Naive thymus-derived CD4-positive, alpha-beta T cell (primary cell): ENCODE results near the gene ZSCAN26. TPM values are rescaled to one million over a fixed set of nuclear protein-coding genes. Genes with fewer than 3 reads are reported as not detected.

Experiments
- ATAC-seq: fragments of 150-1000 bp; cut with Tn5 transposase; 2 replicates; pipeline ENCODE4 v1.10.0; 2021; ENCODE audit warnings: mild to moderate bottlenecking, moderate library complexity
- CTCF ChIA-PET: fragments of 350-600 bp; sonication (Branson Sonifier 250); formaldehyde crosslinking; loops from one replicate; lab custom pipeline; 2021; ENCODE audit warnings: antibody characterized with exemption; lab: Charles Lee
- POLR2A ChIA-PET: fragments of 350-600 bp; sonication (Branson Sonifier 250); formaldehyde crosslinking; loops from one replicate; lab custom pipeline; 2021; ENCODE audit warnings: antibody characterized with exemption, inconsistent platforms; lab: Charles Lee
- DNase-seq, 9 donors: peaks; one replicate each; pipeline versions ENCODE4 v3.0.0 to v3.0.0-alpha.2; 2020 to 2022; ENCODE audit warnings: mixed read lengths in 1 of 9
- H3K27ac ChIP-seq: one replicate; pipeline ENCODE4 v1.7.0; 2013; ENCODE audit warnings: mild to moderate bottlenecking, low read depth, low read length, moderate library complexity
- H3K27me3 ChIP-seq, 2 donors: one replicate each; pipeline ENCODE4 v1.7.0; 2013; ENCODE audit warnings: low read length in 2 of 2, mild to moderate bottlenecking in 2 of 2, moderate library complexity in 2 of 2; ENCODE audit not compliant: control insufficient read depth in 2 of 2, insufficient read depth in 2 of 2
- H3K36me3 ChIP-seq, 3 experiments: 1 replicate in 2 of 3; 2 replicates in 1 of 3; pipeline ENCODE4 v1.7.0; 2013; ENCODE audit warnings: low read length in 3 of 3, mild to moderate bottlenecking in 3 of 3, moderate library complexity in 1 of 3; ENCODE audit not compliant: insufficient read depth in 3 of 3, control insufficient read depth in 2 of 3
- H3K4me1 ChIP-seq, 2 donors: one replicate each; pipeline ENCODE4 v1.7.0; 2013; ENCODE audit warnings: low read length in 2 of 2, mild to moderate bottlenecking in 2 of 2, moderate library complexity in 1 of 2; ENCODE audit not compliant: control insufficient read depth in 2 of 2, insufficient read depth in 2 of 2
- H3K4me3 ChIP-seq: 2 replicates; pipeline ENCODE4 v1.7.0; 2013; ENCODE audit warnings: mild to moderate bottlenecking, low read length
- H3K9me3 ChIP-seq, 3 experiments: 1 replicate in 2 of 3; 2 replicates in 1 of 3; pipeline ENCODE4 v1.7.0; 2013; ENCODE audit warnings: low read length in 3 of 3; ENCODE audit not compliant: control insufficient read depth in 2 of 3
- H3K27ac Mint-ChIP-seq, 9 donors: one replicate each; pipeline ENCODE4 v1.8.0; 2020 to 2022; ENCODE audit warnings: mixed read lengths in 9 of 9, mild to moderate bottlenecking in 8 of 9, moderate library complexity in 5 of 9, inconsistent platforms in 2 of 9
- H3K27me3 Mint-ChIP-seq, 5 donors: one replicate each; pipeline ENCODE4 v1.8.0; 2021 to 2022; ENCODE audit warnings: mixed read lengths in 5 of 5, mild to moderate bottlenecking in 1 of 5
- H3K36me3 Mint-ChIP-seq, 5 donors: one replicate each; pipeline ENCODE4 v1.8.0; 2020 to 2022; ENCODE audit warnings: mixed read lengths in 5 of 5, mild to moderate bottlenecking in 3 of 5, inconsistent platforms in 1 of 5
- H3K4me1 Mint-ChIP-seq, 7 donors: one replicate each; pipeline ENCODE4 v1.8.0; 2020 to 2022; ENCODE audit warnings: mixed read lengths in 7 of 7, mild to moderate bottlenecking in 3 of 7, inconsistent platforms in 1 of 7
- H3K4me3 Mint-ChIP-seq, 10 donors: one replicate each; pipeline ENCODE4 v1.8.0; 2020 to 2022; ENCODE audit warnings: mild to moderate bottlenecking in 10 of 10, mixed read lengths in 10 of 10, moderate library complexity in 6 of 10, inconsistent platforms in 2 of 10
- H3K9me3 Mint-ChIP-seq, 11 donors: one replicate each; pipeline ENCODE4 v1.8.0; 2020 to 2022; ENCODE audit warnings: mixed read lengths in 11 of 11, mild to moderate bottlenecking in 4 of 11, inconsistent platforms in 1 of 11, moderate library complexity in 1 of 11
- intact Hi-C, 2 donors: fragments of 100-400 bp; cut with micrococcal nuclease; formaldehyde crosslinking; loops; one replicate each; pipeline ENCODE4 v1.15.1; 2023
- polyA plus RNA-seq, 2 donors: library from polyadenylated mRNA; unstranded; fragments of 300-500 nt; fragmentation: Illumina TruSeq; gene quantifications; one replicate each; pipeline ENCODE4 v1.2.3, GENCODE V29; 2021
- total RNA-seq, 6 experiments: library from RNA in 5 of 6; stranded (reverse) in 5 of 6; gene quantifications; 1 replicate in 5 of 6; 2 replicates in 1 of 6; pipeline ENCODE4 v1.2.3 and lab custom pipeline; 2021 to 2026

ZSCAN26 gene
- total and polyA plus RNA-seq, 7 experiments from 2014 or later, result 8.0 to 27.8 (median 15.5) TPM

GRCh38 chr6:28252009-28252975 is 14.7 kb upstream of the ZSCAN26 start, which contains the start of gene ZKSCAN4:
ZKSCAN4 (minus strand) TSS chr6:28252269; CDS start chr6:28251980, 289 bp downstream.
- peaks cover 0 to 4% (median 0%) of the 10 kb centered on the region in 5 donors for H3K27me3 Mint-ChIP-seq
- intact Hi-C loops, result loop anchor here (1.0 to 5.0 kb wide), 20 partner anchors 15 to 774 kb away; partner anchors contain the start of genes ZKSCAN8 (in 2 of the 2), ZNF165 (in 2 of the 2), ZSCAN23 (in 2 of the 2) and ZSCAN26 (in 2 of the 2)
- peak within 1 kb of the TSS; percentile 84 to 100 (median 98) for H3K4me3 Mint-ChIP-seq
- H3K27ac Mint-ChIP-seq, result peak within 1 kb of the TSS; percentile 85 to 98 (median 92)
- Histone ChIP-seq H3K27me3 (no peaks in the 10 kb centered on the region), H3K4me1 (peaks cover 14 to 18% of the 10 kb centered on the region in 2 donors), H3K36me3 (peaks cover 0 to 20% (median 0%) of the 10 kb centered on the region in 3 experiments), H3K9me3 (no peaks in the 10 kb centered on the region), H3K4me3 (peak within 1 kb of the TSS; percentile 100), H3K27ac (peak within 1 kb of the TSS; percentile 55)
- peak; percentile 44 to 86 (median 78) for DNase-seq
- H3K9me3 Mint-ChIP-seq, result peaks cover 0 to 7% (median 0%) of the 10 kb centered on the region in 11 donors
- H3K4me1 Mint-ChIP-seq, result peaks cover 21 to 53% (median 39%) of the 10 kb centered on the region in 7 donors
- H3K36me3 Mint-ChIP-seq, result peaks cover 4 to 11% (median 7%) of the 10 kb centered on the region in 5 donors
- ChIA-PET CTCF (interaction anchor here (1.0 to 1.2 kb wide), 3 partner anchors 15 to 103 kb away, joined by 3 to 7 read pairs (median 3); partner anchors contain the start of gene ZSCAN26), POLR2A (interaction anchor here (0.6 to 8.3 kb wide), 14 partner anchors 12 to 171 kb away, joined by 3 to 86 read pairs (median 4); partner anchors contain the start of genes ZKSCAN3, ZKSCAN8, ZSCAN16 and ZSCAN26)
- peak; percentile 96 for ATAC-seq

GRCh38 chr6:28254121-28254519 is 12.8 kb upstream of the ZSCAN26 start:
- Histone ChIP-seq H3K9me3 (peaks cover 0 to 2% (median 0%) of the 10 kb centered on the region in 3 experiments), H3K27ac (no peak overlapping the region), H3K36me3 (peaks cover 0 to 3% (median 0%) of the 10 kb centered on the region in 3 experiments), H3K27me3 (no peaks in the 10 kb centered on the region), H3K4me1 (peaks cover 14 to 18% of the 10 kb centered on the region in 2 donors), H3K4me3 (no peak overlapping the region)
- Mint-ChIP-seq H3K4me1 (peaks cover 16 to 45% (median 30%) of the 10 kb centered on the region in 7 donors), H3K27ac (no peak overlapping the region), H3K4me3 (no peak overlapping the region), H3K27me3 (peaks cover 0 to 5% (median 0%) of the 10 kb centered on the region in 5 donors), H3K36me3 (peaks cover 0 to 9% (median 4%) of the 10 kb centered on the region in 5 donors), H3K9me3 (peaks cover 0 to 12% (median 5%) of the 10 kb centered on the region in 11 donors)
- no peak for DNase-seq
- ChIA-PET POLR2A (interaction anchor here (1.2 to 8.3 kb wide), 3 partner anchors 13 to 116 kb away, joined by 5 to 86 read pairs (median 5); partner anchors contain the start of genes ZKSCAN8 and ZSCAN26), CTCF (interaction anchor here (0.7 kb wide), 1 partner anchor 111 kb away, joined by 3 read pairs; no protein-coding TSS in a partner anchor)
- intact Hi-C loops, result loop anchor here in 1 of 2 donors (5.0 kb wide), 1 partner anchor 83 kb away; the partner anchor contains the start of gene ZSCAN31
- ATAC-seq, result no peak

- peaks cover 0 to 16% (median 4%) of the 10 kb centered on the region in 5 donors for H3K27me3 Mint-ChIP-seq
- peaks cover 0 to 10% (median 4%) of the 10 kb centered on the region in 5 donors for H3K36me3 Mint-ChIP-seq
- Histone ChIP-seq H3K4me3 (no peak overlapping the region), H3K27me3 (no peaks in the 10 kb centered on the region), H3K27ac (no peak overlapping the region), H3K4me1 (peaks cover 7 to 8% of the 10 kb centered on the region in 2 donors), H3K36me3 (peaks cover 0 to under 1% (median 0%) of the 10 kb centered on the region in 3 experiments), H3K9me3 (peaks cover 0 to 8% (median 0%) of the 10 kb centered on the region in 3 experiments)
- no peak overlapping the region for H3K4me3 Mint-ChIP-seq
- intact Hi-C loops, result no loop called here
- DNase-seq, result no peak
- H3K27ac Mint-ChIP-seq, result no peak overlapping the region
- ATAC-seq, result no peak
- peaks cover 8 to 20% (median 14%) of the 10 kb centered on the region in 7 donors for H3K4me1 Mint-ChIP-seq
- CTCF ChIA-PET, result no interaction called here
- POLR2A ChIA-PET, result no interaction called here
- H3K9me3 Mint-ChIP-seq, result peaks cover 0 to 24% (median 8%) of the 10 kb centered on the region in 11 donors
Measured at GRCh38 chr6:28257042-28257441, 9.9 kb upstream of the ZSCAN26 start.

GRCh38 chr6:28258877-28259777 is 7.8 kb upstream of the ZSCAN26 start, which contains the start of gene NKAPL:
NKAPL (plus strand) TSS chr6:28259297; CDS start chr6:28259372, 75 bp downstream.
- H3K36me3 ChIP-seq, result no peaks in the 10 kb centered on the region
- H3K9me3 ChIP-seq, result peaks cover 0 to 8% (median 0%) of the 10 kb centered on the region in 3 experiments
- ChIA-PET POLR2A (no interaction called here), CTCF (interaction anchor here (0.7 to 1.6 kb wide), 2 partner anchors 24 to 117 kb away, joined by 3 to 4 read pairs; no protein-coding TSS in a partner anchor)
- H3K4me1 ChIP-seq, result peaks cover 0 to 4% of the 10 kb centered on the region in 2 donors
- Mint-ChIP-seq H3K27me3 (peaks cover 0 to 16% (median 6%) of the 10 kb centered on the region in 5 donors), H3K36me3 (peaks cover 0 to 10% (median 4%) of the 10 kb centered on the region in 5 donors), H3K27ac (peak within 1 kb of the TSS in 4 of 9 donors; percentile 28 to 81 (median 43)), H3K4me3 (peak within 1 kb of the TSS in 8 of 10 donors; percentile 16 to 75 (median 52)), H3K9me3 (peaks cover 0 to 24% (median 8%) of the 10 kb centered on the region in 11 donors), H3K4me1 (peaks cover 0 to 14% (median 10%) of the 10 kb centered on the region in 7 donors)
- ATAC-seq (peak; percentile 80), DNase-seq (peak in 7 of 9 donors; percentile 13 to 52 (median 38))
- intact Hi-C loops, result no loop called here
- peak within 1 kb of the TSS; percentile 1 for H3K4me3 ChIP-seq
- H3K27ac ChIP-seq, result no peak within 1 kb of the TSS
- no peaks in the 10 kb centered on the region for H3K27me3 ChIP-seq

GRCh38 chr6:28263922-28264321 is 3.0 kb upstream of the ZSCAN26 start:
- H3K9me3 ChIP-seq, result peaks cover 0 to 8% (median 0%) of the 10 kb centered on the region in 3 experiments
- Mint-ChIP-seq H3K36me3 (peaks cover 0 to 6% (median 0%) of the 10 kb centered on the region in 5 donors), H3K4me1 (peaks cover 6 to 20% (median 11%) of the 10 kb centered on the region in 7 donors), H3K27ac (peak overlapping the region in 1 of 9 donors; percentile 19), H3K4me3 (no peak overlapping the region), H3K9me3 (peaks cover 0 to 15% (median under 1%) of the 10 kb centered on the region in 11 donors), H3K27me3 (peaks cover 0 to 11% (median 9%) of the 10 kb centered on the region in 5 donors)
- H3K4me1 ChIP-seq, result peaks cover 0 to 24% of the 10 kb centered on the region in 2 donors
- intact Hi-C loops, result no loop called here
- ChIA-PET POLR2A (no interaction called here), CTCF (interaction anchor here (0.6 kb wide), 1 partner anchor 12 kb away, joined by 3 read pairs; no protein-coding TSS in a partner anchor)
- ATAC-seq (no peak), DNase-seq (no peak)
- H3K27me3 ChIP-seq, result no peaks in the 10 kb centered on the region
- H3K4me3 ChIP-seq, result no peak overlapping the region
- no peak overlapping the region for H3K27ac ChIP-seq
- H3K36me3 ChIP-seq, result peaks cover 0 to 4% (median 0%) of the 10 kb centered on the region in 3 experiments
